Esophagus mucosa (tissue), 1 donor: ENCODE data around the gene ACSL1. TPM values are rescaled to one million over a fixed set of nuclear protein-coding genes. Genes with fewer than 3 reads are reported as not detected.

Experiments used
- ATAC-seq: fragments of 200-7000 bp; cut with Tn5 transposase; one replicate; pipeline ENCODE4 v1.9.1; 2020
- total RNA-seq: library from RNA; stranded (reverse); gene quantifications from one replicate; pipeline ENCODE4 v1.2.4, GENCODE V29; 2023
- donor health status: DM: yes; HTN: yes; CAD: no.

Gene ACSL1
- total RNA-seq, 1 donor from 2014 or later, result 74.3 TPM

GRCh38 chr4:184706453-184706852, 119.3 kb downstream of the ACSL1 start:
- no peak for ATAC-seq

GRCh38 chr4:184705692-184706091, 120.1 kb downstream of the ACSL1 start:
- ATAC-seq, result no peak

Other genes with a start within 250 kb of the ACSL1 start
- 20.1 TPM for gene CASP3, start 176.5 kb downstream of the ACSL1 start, total RNA-seq
- 9.9 TPM for gene PRIMPOL, start 176.2 kb downstream of the ACSL1 start, total RNA-seq
- gene CENPU, start 91.9 kb downstream of the ACSL1 start, total RNA-seq, result 16.5 TPM
- not detected for gene HELT, start 192.5 kb upstream of the ACSL1 start, total RNA-seq